ENCODE results near the gene SLC25A47.

GRCh38 chr14:100312877-100313400, 10.2 kb upstream of the SLC25A47 start:
- TF ChIP-seq CTCF (IDR thresholded peaks at IDR 0.05) (no peak), POLR2A (IDR thresholded peaks at IDR 0.05) (no peak)

Data from body of pancreas (tissue), 4 donors.